ENCODE data around the gene NOX5. TPM values are rescaled to one million over a fixed set of nuclear protein-coding genes. Genes with fewer than 3 reads are reported as not detected.

NOX5 gene
- total RNA-seq, 1 donor from 2014 or later = not detected

- no peak for TF ChIP-seq CTCF (IDR thresholded peaks at IDR 0.05; ENCODE audit: borderline replicate concordance)
- no peak for DNase-seq
- H3K27me3 ChIP-seq (ENCODE audit: low read depth) = no peaks in the 10 kb centered on the region
- intact Hi-C loops (cut with micrococcal nuclease) = no loop called here
- no peaks in the 10 kb centered on the region for H3K9me3 ChIP-seq (replicated peaks)
- H3K4me1 ChIP-seq = peaks cover 38% of the 10 kb centered on the region
- no peak overlapping the region for H3K4me3 ChIP-seq
- H3K36me3 ChIP-seq = no peaks in the 10 kb centered on the region
- no peak overlapping the region for H3K27ac ChIP-seq (replicated peaks)
These were observed 16.3 kb upstream of the NOX5 start for GRCh38 chr15:68997930-68998777.

GRCh38 chr15:68999091-68999490 is 15.4 kb upstream of the NOX5 start:
- Histone ChIP-seq H3K4me1 (peaks cover 38% of the 10 kb centered on the region), H3K27ac (replicated peaks) (no peak overlapping the region), H3K27me3 (ENCODE audit: low read depth) (no peaks in the 10 kb centered on the region), H3K4me3 (no peak overlapping the region), H3K9me3 (replicated peaks) (no peaks in the 10 kb centered on the region), H3K36me3 (no peaks in the 10 kb centered on the region)
- no peak for TF ChIP-seq CTCF (IDR thresholded peaks at IDR 0.05; ENCODE audit: borderline replicate concordance)
- intact Hi-C loops (cut with micrococcal nuclease) = no loop called here
- no peak for DNase-seq

GRCh38 chr15:69000091-69000490 is 14.4 kb upstream of the NOX5 start:
- no peak for TF ChIP-seq CTCF (IDR thresholded peaks at IDR 0.05; ENCODE audit: borderline replicate concordance)
- H3K27ac ChIP-seq (replicated peaks) = peak overlapping the region; percentile 36
- no peak overlapping the region for H3K4me3 ChIP-seq
- H3K36me3 ChIP-seq = no peaks in the 10 kb centered on the region
- intact Hi-C loops (cut with micrococcal nuclease) = no loop called here
- DNase-seq = no peak
- peaks cover 38% of the 10 kb centered on the region for H3K4me1 ChIP-seq
- no peaks in the 10 kb centered on the region for H3K27me3 ChIP-seq (ENCODE audit: low read depth)
- no peaks in the 10 kb centered on the region for H3K9me3 ChIP-seq (replicated peaks)

GRCh38 chr15:69000725-69001503 is 13.6 kb upstream of the NOX5 start:
- no peak for DNase-seq
- Histone ChIP-seq H3K9me3 (replicated peaks) (no peaks in the 10 kb centered on the region), H3K4me1 (peaks cover 38% of the 10 kb centered on the region), H3K27me3 (ENCODE audit: low read depth) (no peaks in the 10 kb centered on the region), H3K4me3 (no peak overlapping the region), H3K36me3 (no peaks in the 10 kb centered on the region), H3K27ac (replicated peaks) (no peak overlapping the region)
- intact Hi-C loops (cut with micrococcal nuclease) = no loop called here
- no peak for TF ChIP-seq CTCF (IDR thresholded peaks at IDR 0.05; ENCODE audit: borderline replicate concordance)

GRCh38 chr15:69002783-69003182 is 11.7 kb upstream of the NOX5 start:
- peaks cover 15% of the 10 kb centered on the region for H3K9me3 ChIP-seq (replicated peaks)
- H3K36me3 ChIP-seq = no peaks in the 10 kb centered on the region
- H3K27me3 ChIP-seq (ENCODE audit: low read depth) = no peaks in the 10 kb centered on the region
- no peak for DNase-seq
- no peak overlapping the region for H3K27ac ChIP-seq (replicated peaks)
- intact Hi-C loops (cut with micrococcal nuclease) = no loop called here
- TF ChIP-seq CTCF (IDR thresholded peaks at IDR 0.05; ENCODE audit: borderline replicate concordance) = no peak
- peaks cover 38% of the 10 kb centered on the region for H3K4me1 ChIP-seq
- no peak overlapping the region for H3K4me3 ChIP-seq

Measured in left ventricle myocardium inferior (tissue), 1 donor.